CD4-positive, alpha-beta T cell (primary cell): ENCODE results near the gene AUNIP. TPM values are rescaled to one million over a fixed set of nuclear protein-coding genes. Genes with fewer than 3 reads are reported as not detected.

Source experiments
- ATAC-seq: fragments of 200-7000 bp; cut with Tn5 transposase; one replicate; pipeline ENCODE4 v1.10.0; 2022; ENCODE audit warnings: mild to moderate bottlenecking; ENCODE audit not compliant: poor library complexity
- CTCF ChIA-PET: fragments of 350-600 bp; sonication (Branson Sonifier 250); formaldehyde crosslinking; loops from one replicate; lab custom pipeline; 2021; ENCODE audit warnings: antibody characterized with exemption, inconsistent platforms; lab: Charles Lee
- POLR2A ChIA-PET: fragments of 350-600 bp; sonication (Branson Sonifier 250); formaldehyde crosslinking; loops from one replicate; lab custom pipeline; 2021; ENCODE audit warnings: antibody characterized with exemption, inconsistent platforms; lab: Charles Lee
- DNase-seq, 14 experiments: peaks; one replicate each; pipeline ENCODE4 v3.0.0-alpha.2; 2013 to 2020; ENCODE audit warnings: mixed read lengths in 2 of 14
- H3K27ac ChIP-seq, 2 donors: one replicate each; pipeline versions ENCODE4 v1.5.1 to v1.7.0; 2013; ENCODE audit warnings: low read length in 2 of 2, low read depth in 1 of 2, mild to moderate bottlenecking in 1 of 2
- H3K27me3 ChIP-seq, 2 experiments: 1 replicate in 1 of 2; 2 replicates in 1 of 2; pipeline versions ENCODE4 v1.6.1 to v1.7.0; 2013; ENCODE audit warnings: low read length in 2 of 2, control low read depth in 1 of 2, mild to moderate bottlenecking in 1 of 2, moderate library complexity in 1 of 2; ENCODE audit not compliant: insufficient read depth in 2 of 2, control insufficient read depth in 1 of 2
- H3K36me3 ChIP-seq: one replicate; pipeline ENCODE4 v1.6.1; 2013; ENCODE audit warnings: low read length, control low read depth; ENCODE audit not compliant: insufficient read depth
- H3K4me1 ChIP-seq: one replicate; pipeline ENCODE4 v1.6.1; 2013; ENCODE audit warnings: low read length, control low read depth; ENCODE audit not compliant: insufficient read depth
- H3K4me3 ChIP-seq: one replicate; pipeline ENCODE4 v1.5.1; 2013; ENCODE audit warnings: mild to moderate bottlenecking, low read length, moderate library complexity
- H3K9me3 ChIP-seq, 2 experiments: 1 replicate in 1 of 2; 2 replicates in 1 of 2; pipeline versions ENCODE4 v1.6.1 to v1.7.0; 2013; ENCODE audit warnings: low read length in 2 of 2, mild to moderate bottlenecking in 2 of 2, control low read depth in 1 of 2, moderate library complexity in 1 of 2; ENCODE audit not compliant: control insufficient read depth in 1 of 2, insufficient read depth in 1 of 2
- H3K27ac Mint-ChIP-seq: one replicate; pipeline ENCODE4 v1.8.0; 2020; ENCODE audit warnings: mixed read lengths
- H3K27me3 Mint-ChIP-seq: one replicate; pipeline ENCODE4 v1.8.0; 2021; ENCODE audit warnings: mixed read lengths
- H3K36me3 Mint-ChIP-seq: one replicate; pipeline ENCODE4 v1.8.0; 2021; ENCODE audit warnings: low read depth, mixed read lengths
- H3K4me1 Mint-ChIP-seq: one replicate; pipeline ENCODE4 v1.8.0; 2021; ENCODE audit warnings: low read depth, mixed read lengths
- H3K4me3 Mint-ChIP-seq: one replicate; pipeline ENCODE4 v1.8.0; 2020; ENCODE audit warnings: mild to moderate bottlenecking, mixed read lengths
- H3K9me3 Mint-ChIP-seq: one replicate; pipeline ENCODE4 v1.8.0; 2020; ENCODE audit warnings: mixed read lengths
- CTCF ChIP-seq: fragments of 200-600 bp; IDR thresholded peaks from one replicate; pipeline ENCODE4 v1.8.0; 2022; ENCODE audit warnings: antibody characterized with exemption, mild to moderate bottlenecking
- intact Hi-C, 2 experiments: fragments of 100-400 bp; cut with DNase I in 1 of 2; cut with micrococcal nuclease in 1 of 2; formaldehyde crosslinking; loops; one replicate each; pipeline versions ENCODE4 v1.15.1 to v1.9.0; 2023 to 2025; cut with DNase I, micrococcal nuclease
- total RNA-seq, 174 experiments: library from RNA in 2 of 174; stranded (reverse) in 2 of 174; gene quantifications; one replicate each; pipeline ENCODE4 v1.2.3 and lab custom pipeline; 2021 to 2026

The AUNIP gene
- total RNA-seq, 2 experiments from 2014 or later: not detected

GRCh38 chr1:25815208-25816111, 43.8 kb downstream of the AUNIP start:
- H3K27me3 ChIP-seq: no peaks in the 10 kb centered on the region
- DNase-seq: peak in 1 of 14 experiments; percentile 25
- intact Hi-C loops: loop anchor here in 1 of 2 experiments (5.0 kb wide), 1 partner anchor 568 kb away; the partner anchor contains the start of gene RSRP1
- no peaks in the 10 kb centered on the region for H3K9me3 ChIP-seq
- no peak for TF ChIP-seq CTCF
- no peak overlapping the region for H3K27ac ChIP-seq
- H3K36me3 Mint-ChIP-seq: peaks cover 27% of the 10 kb centered on the region
- no peak overlapping the region for H3K4me3 ChIP-seq
- ATAC-seq: no peak
- ChIA-PET CTCF (no interaction called here), POLR2A (no interaction called here)
- H3K4me1 ChIP-seq: peaks cover 36% of the 10 kb centered on the region
- H3K36me3 ChIP-seq: peaks cover 8% of the 10 kb centered on the region
- H3K4me1 Mint-ChIP-seq: peaks cover 23% of the 10 kb centered on the region
- no peak overlapping the region for H3K4me3 Mint-ChIP-seq
- H3K27me3 Mint-ChIP-seq: no peaks in the 10 kb centered on the region
- no peaks in the 10 kb centered on the region for H3K9me3 Mint-ChIP-seq
- peak overlapping the region; percentile 63 for H3K27ac Mint-ChIP-seq

- H3K9me3 Mint-ChIP-seq: no peaks in the 10 kb centered on the region
- ATAC-seq (no peak), DNase-seq (no peak)
- peaks cover 22% of the 10 kb centered on the region for H3K4me1 Mint-ChIP-seq
- H3K4me3 Mint-ChIP-seq: no peak overlapping the region
- Histone ChIP-seq H3K4me1 (peaks cover 37% of the 10 kb centered on the region), H3K36me3 (peaks cover 12% of the 10 kb centered on the region), H3K4me3 (no peak overlapping the region), H3K27me3 (no peaks in the 10 kb centered on the region), H3K27ac (no peak overlapping the region), H3K9me3 (no peaks in the 10 kb centered on the region)
- POLR2A ChIA-PET: no interaction called here
- no peaks in the 10 kb centered on the region for H3K27me3 Mint-ChIP-seq
- intact Hi-C loops: loop anchor here (5.0 kb wide), 3 partner anchors 292 to 567 kb away; partner anchors contain the start of gene RSRP1 (in 1 of the 2)
- no peak for TF ChIP-seq CTCF
- peak overlapping the region; percentile 63 for H3K27ac Mint-ChIP-seq
- CTCF ChIA-PET: no interaction called here
- H3K36me3 Mint-ChIP-seq: peaks cover 34% of the 10 kb centered on the region
Observed at GRCh38 chr1:25814549-25815087, 44.6 kb downstream of the AUNIP start.

GRCh38 chr1:25813734-25814471, 45.4 kb downstream of the AUNIP start:
- POLR2A ChIA-PET: no interaction called here
- no peak overlapping the region for H3K4me3 Mint-ChIP-seq

More at GRCh38 chr1:25813734-25814471, 45.4 kb downstream of the AUNIP start:
- H3K27ac ChIP-seq: no peak overlapping the region
- Mint-ChIP-seq H3K36me3 (peaks cover 38% of the 10 kb centered on the region), H3K27ac (no peak overlapping the region), H3K4me1 (peaks cover 15% of the 10 kb centered on the region), H3K27me3 (no peaks in the 10 kb centered on the region), H3K9me3 (no peaks in the 10 kb centered on the region)
- ATAC-seq (no peak), DNase-seq (peak in 1 of 14 experiments; percentile 26)
- H3K27me3 ChIP-seq: no peaks in the 10 kb centered on the region
- no peak for TF ChIP-seq CTCF
- peaks cover 32% of the 10 kb centered on the region for H3K4me1 ChIP-seq
- intact Hi-C loops: loop anchor here (5.0 kb wide), 2 partner anchors 292 to 412 kb away; no protein-coding TSS in a partner anchor
- peaks cover 19% of the 10 kb centered on the region for H3K36me3 ChIP-seq
- CTCF ChIA-PET: no interaction called here
- H3K4me3 ChIP-seq: no peak overlapping the region
- H3K9me3 ChIP-seq: no peaks in the 10 kb centered on the region
